Endodermal cell (in vitro differentiated cells): ENCODE data around the gene DNAJC5. TPM values are rescaled to one million over a fixed set of nuclear protein-coding genes. Genes with fewer than 3 reads are reported as not detected.

Experiments used
- DNase-seq: peaks from one replicate; pipeline ENCODE4 v3.0.0-alpha.2; 2017
- H3K27ac ChIP-seq: 2 replicates; pipeline ENCODE4 v1.5.1; 2013; ENCODE audit warnings: mild to moderate bottlenecking, low read depth, low read length, moderate library complexity
- H3K27me3 ChIP-seq: 2 replicates; pipeline ENCODE4 v1.6.1; 2013; ENCODE audit warnings: mild to moderate bottlenecking, low read length, moderate library complexity; ENCODE audit not compliant: insufficient read depth, control insufficient read depth, poor library complexity, severe bottlenecking
- H3K36me3 ChIP-seq: 2 replicates; pipeline ENCODE4 v1.7.0; 2013; ENCODE audit warnings: mild to moderate bottlenecking, low read length, moderate library complexity; ENCODE audit not compliant: control insufficient read depth, insufficient read depth
- H3K4me1 ChIP-seq: one replicate; pipeline ENCODE4 v1.7.0; 2013; ENCODE audit warnings: low read length; ENCODE audit not compliant: control insufficient read depth, insufficient read depth
- H3K4me3 ChIP-seq: 2 replicates; pipeline ENCODE4 v1.5.1; 2013; ENCODE audit warnings: mild to moderate bottlenecking, low read length, moderate library complexity
- H3K9ac ChIP-seq: 2 replicates; pipeline ENCODE4 v1.6.1; 2013; ENCODE audit warnings: mild to moderate bottlenecking, low read length, moderate library complexity; ENCODE audit not compliant: poor library complexity, severe bottlenecking; ENCODE audit errors: extremely low read depth
- H3K9me3 ChIP-seq: 2 replicates; pipeline ENCODE4 v1.6.1; 2013; ENCODE audit warnings: mild to moderate bottlenecking, low read length, moderate library complexity; ENCODE audit not compliant: control insufficient read depth
- H3K27ac Mint-ChIP-seq: 2 replicates; pipeline ENCODE4 v1.8.0; 2020; ENCODE audit warnings: mixed read lengths
- H3K27me3 Mint-ChIP-seq: 2 replicates; pipeline ENCODE4 v1.8.0; 2021; ENCODE audit warnings: mild to moderate bottlenecking, mixed read lengths; ENCODE audit not compliant: insufficient read depth
- H3K36me3 Mint-ChIP-seq: 2 replicates; pipeline ENCODE4 v1.8.0; 2020; ENCODE audit warnings: low read depth, mixed read lengths
- H3K4me1 Mint-ChIP-seq: 2 replicates; pipeline ENCODE4 v1.8.0; 2020; ENCODE audit warnings: mixed read lengths
- H3K4me3 Mint-ChIP-seq: 2 replicates; pipeline ENCODE4 v1.8.0; 2020; ENCODE audit warnings: mild to moderate bottlenecking, moderate library complexity, mixed read lengths
- H3K9me3 Mint-ChIP-seq: 2 replicates; pipeline ENCODE4 v1.8.0; 2020; ENCODE audit warnings: mild to moderate bottlenecking, mixed read lengths
- CTCF ChIP-seq: fragments of 200-600 bp; sonication (generic); conservative IDR thresholded peaks from 2 replicates; pipeline ENCODE4 v1.5.0; 2021; ENCODE audit warnings: antibody characterized with exemption, mild to moderate bottlenecking
- WGBS, 2 experiments: methylation state at CpG; one replicate each; pipeline versions ENCODE4 v1.1.5 to v1.1.7; 2013; ENCODE audit warnings: missing lambda C conversion rate in 2 of 2, mixed read lengths in 1 of 2; ENCODE audit not compliant: insufficient coverage in 1 of 2, insufficient read length in 1 of 2; 5-methylcytosine and 5-hydroxymethylcytosine counted together
- total RNA-seq, 2 donors: library from RNA; stranded (reverse); fragmentation: NEBNext Ultra II Directional in 1 of 2; extraction: Animal tissue kit (Norgen Biotek cat#: 25700) in 1 of 2; gene quantifications; 2 replicates in 1 of 2; 3 replicates in 1 of 2; pipeline ENCODE4 v1.2.1, GENCODE V29; 2021

The DNAJC5 gene
- total RNA-seq, 2 donors from 2014 or later, result 25.8 to 26.8 TPM

GRCh38 chr20:63898882-63899558, 4.1 kb downstream of the DNAJC5 start:
- Mint-ChIP-seq H3K36me3 (peaks cover 27% of the 10 kb centered on the region), H3K9me3 (no peaks in the 10 kb centered on the region), H3K4me1 (peaks cover 32% of the 10 kb centered on the region), H3K27me3 (peaks cover 49% of the 10 kb centered on the region), H3K27ac (peak overlapping the region; percentile 17), H3K4me3 (no peak overlapping the region)
- Histone ChIP-seq H3K36me3 (no peaks in the 10 kb centered on the region), H3K27me3 (peaks cover 39% of the 10 kb centered on the region), H3K27ac (no peak overlapping the region), H3K9ac (no peak overlapping the region), H3K9me3 (no peaks in the 10 kb centered on the region), H3K4me1 (peaks cover 7% of the 10 kb centered on the region), H3K4me3 (no peak overlapping the region)
- 86 to 91% methylated on average over 6 to 10 of the region's 10 CpGs for WGBS, 2 experiments
- TF ChIP-seq CTCF, result no peak
- no peak for DNase-seq

DNA sequence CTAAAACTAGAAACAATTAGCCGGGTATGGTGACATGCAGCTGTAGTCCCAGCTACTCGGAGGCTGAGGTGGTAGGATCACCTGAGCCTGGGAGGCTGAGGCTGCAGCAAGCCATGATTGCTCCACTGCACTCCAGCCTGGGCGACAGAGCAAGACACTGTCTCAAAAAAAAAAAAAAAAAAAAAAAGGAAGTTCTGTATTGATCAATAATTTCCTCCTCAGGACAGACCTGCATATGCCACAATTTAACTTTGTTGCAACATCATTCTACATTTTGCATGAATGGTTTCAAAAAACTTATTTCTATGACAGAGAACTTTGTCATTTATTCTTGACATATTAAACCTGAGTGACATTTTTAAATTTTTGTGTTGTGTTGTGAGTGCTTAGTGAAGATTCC, 5.5 kb downstream of the DNAJC5 start:
- H3K27ac ChIP-seq, result no peak overlapping the region
- Mint-ChIP-seq H3K27me3 (peaks cover 54% of the 10 kb centered on the region), H3K4me3 (no peak overlapping the region), H3K9me3 (no peaks in the 10 kb centered on the region), H3K4me1 (peaks cover 29% of the 10 kb centered on the region), H3K36me3 (peaks cover 31% of the 10 kb centered on the region), H3K27ac (no peak overlapping the region)
- H3K4me3 ChIP-seq, result no peak overlapping the region
- no peak overlapping the region for H3K9ac ChIP-seq
- no peaks in the 10 kb centered on the region for H3K9me3 ChIP-seq
- peaks cover 7% of the 10 kb centered on the region for H3K4me1 ChIP-seq
- 86 to 90% methylated on average over 2 to 3 of the region's 3 CpGs for WGBS, 2 experiments
- DNase-seq, result no peak
- H3K27me3 ChIP-seq, result peaks cover 39% of the 10 kb centered on the region
- H3K36me3 ChIP-seq, result no peaks in the 10 kb centered on the region
- TF ChIP-seq CTCF, result no peak

GRCh38 chr20:63903796-63904561, 9.1 kb downstream of the DNAJC5 start:
- Mint-ChIP-seq H3K4me1 (peaks cover 3% of the 10 kb centered on the region), H3K27me3 (peaks cover 31% of the 10 kb centered on the region), H3K27ac (no peak overlapping the region), H3K36me3 (peaks cover 22% of the 10 kb centered on the region), H3K9me3 (no peaks in the 10 kb centered on the region), H3K4me3 (no peak overlapping the region)
- Histone ChIP-seq H3K4me3 (no peak overlapping the region), H3K4me1 (peaks cover 1% of the 10 kb centered on the region), H3K36me3 (no peaks in the 10 kb centered on the region), H3K9me3 (no peaks in the 10 kb centered on the region), H3K27ac (no peak overlapping the region), H3K27me3 (peaks cover 19% of the 10 kb centered on the region), H3K9ac (no peak overlapping the region)
- 94 to 100% methylated on average over 9 to 10 of the region's 11 CpGs for WGBS, 2 experiments
- no peak for TF ChIP-seq CTCF
- no peak for DNase-seq
